HepG2 (cell line): Measurements from ENCODE around the gene KRI1. TPM values are rescaled to one million over a fixed set of nuclear protein-coding genes. Genes with fewer than 3 reads are reported as not detected.

Source experiments
- ARNT ChIP-seq: fragments of 450-650 bp; IDR thresholded peaks from 2 replicates; pipeline ENCODE4 v1.6.1; 2017
- ASH2L ChIP-seq: fragments of 300-600, 200-600 bp; sonication (generic); IDR thresholded peaks from 2 replicates; pipeline ENCODE4 v1.7.0; 2017; ENCODE audit warnings: low read depth, mild to moderate bottlenecking, moderate library complexity, mixed read lengths, low read length; ENCODE audit not compliant: insufficient read length
- ATF3 ChIP-seq: sonication (generic); formaldehyde crosslinking; IDR thresholded peaks from 2 replicates; pipeline ENCODE4 v1.4.0; 2020; ENCODE audit warnings: missing genetic modification reagents
- CHD2 ChIP-seq: IDR thresholded peaks from 2 replicates; pipeline ENCODE4 v1.6.1; 2011; ENCODE audit warnings: low read depth, low read length, improper control_type of control experiment
- EHMT2 ChIP-seq: fragments of 200-600 bp; sonication (generic); IDR thresholded peaks from 2 replicates; pipeline ENCODE4 v1.7.0; 2017; ENCODE audit warnings: antibody characterized with exemption, low read depth, low read length, borderline replicate concordance
- HNRNPK ChIP-seq: fragments of 200-400 bp; formaldehyde crosslinking; IDR thresholded peaks from 2 replicates; pipeline ENCODE4 v1.6.1; 2018; ENCODE audit warnings: low read length, low read depth, moderate library complexity, mild to moderate bottlenecking; ENCODE audit not compliant: poor library complexity, severe bottlenecking
- HOXA9 ChIP-seq: sonication (generic); formaldehyde crosslinking; IDR thresholded peaks from 2 replicates; pipeline ENCODE4 v1.8.1; 2022; ENCODE audit warnings: missing genetic modification reagents, mild to moderate bottlenecking, moderate library complexity, borderline replicate concordance
- MIXL1 ChIP-seq: IDR thresholded peaks from 2 replicates; pipeline ENCODE4 v1.6.1; 2016
- NFIC ChIP-seq: IDR thresholded peaks from 2 replicates; pipeline ENCODE4 v1.6.1; 2012; ENCODE audit warnings: mild to moderate bottlenecking, low read length, inconsistent platforms
- NFKBIZ ChIP-seq: IDR thresholded peaks from 2 replicates; pipeline ENCODE4 v1.6.1; 2018; ENCODE audit warnings: missing genetic modification reagents, missing compliant biosample characterization
- PAF1 ChIP-seq: IDR thresholded peaks from 2 replicates; pipeline ENCODE4 v1.6.1; 2016; ENCODE audit warnings: missing genetic modification reagents, missing compliant biosample characterization
- SNAPC2 ChIP-seq: sonication (generic); formaldehyde crosslinking; IDR thresholded peaks from 2 replicates; pipeline ENCODE4 v1.8.1; 2022; ENCODE audit warnings: mild to moderate bottlenecking, missing genetic modification reagents
- ZFAT ChIP-seq: sonication (generic); formaldehyde crosslinking; conservative IDR thresholded peaks from 2 replicates; pipeline ENCODE4 v1.8.1; 2023; ENCODE audit warnings: missing genetic modification reagents, inconsistent platforms
- ZNF251 ChIP-seq: sonication (generic); formaldehyde crosslinking; IDR thresholded peaks from 2 replicates; pipeline ENCODE4 v1.9.0; 2021; ENCODE audit warnings: mild to moderate bottlenecking, missing genetic modification reagents
- ZNF256 ChIP-seq: sonication (generic); formaldehyde crosslinking; conservative IDR thresholded peaks from 2 replicates; pipeline ENCODE4 v1.4.0; 2020; ENCODE audit warnings: missing genetic modification reagents
- ZNF264 ChIP-seq: sonication (generic); formaldehyde crosslinking; IDR thresholded peaks from 2 replicates; pipeline ENCODE4 v1.4.0; 2020; ENCODE audit warnings: missing genetic modification reagents
- ZNF3 ChIP-seq: IDR thresholded peaks from 2 replicates; pipeline ENCODE4 v1.7.0; 2017; ENCODE audit warnings: inconsistent platforms
- ZNF30 ChIP-seq: sonication (generic); formaldehyde crosslinking; IDR thresholded peaks from 2 replicates; pipeline ENCODE4 v1.5.0; 2020; ENCODE audit warnings: mild to moderate bottlenecking, missing genetic modification reagents
- ZNF337 ChIP-seq: sonication (generic); formaldehyde crosslinking; IDR thresholded peaks from 2 replicates; pipeline ENCODE4 v1.5.1; 2020; ENCODE audit warnings: missing genetic modification reagents, low read depth, mild to moderate bottlenecking, borderline replicate concordance
- ZNF33B ChIP-seq: sonication (generic); formaldehyde crosslinking; IDR thresholded peaks from 2 replicates; pipeline ENCODE4 v1.5.1; 2020; ENCODE audit warnings: mild to moderate bottlenecking, missing genetic modification reagents
- ZNF598 ChIP-seq: sonication (generic); formaldehyde crosslinking; IDR thresholded peaks from 2 replicates; pipeline ENCODE4 v1.5.1; 2020; ENCODE audit warnings: mild to moderate bottlenecking, missing genetic modification reagents, borderline replicate concordance
- ZNF629 ChIP-seq: sonication (generic); formaldehyde crosslinking; conservative IDR thresholded peaks from 2 replicates; pipeline ENCODE4 v1.5.0; 2020; ENCODE audit warnings: missing genetic modification reagents
- ZNF766 ChIP-seq: sonication (generic); formaldehyde crosslinking; IDR thresholded peaks from 2 replicates; pipeline ENCODE4 v1.5.0; 2020; ENCODE audit warnings: missing genetic modification reagents, borderline replicate concordance
- ZSCAN5A ChIP-seq: sonication (generic); formaldehyde crosslinking; IDR thresholded peaks from 2 replicates; pipeline ENCODE4 v1.8.0; 2022; ENCODE audit warnings: mild to moderate bottlenecking, missing genetic modification reagents, borderline replicate concordance
- polyA plus RNA-seq, 8 experiments: library from polyadenylated mRNA; depleted of rRNA in 3 of 8; stranded (reverse) in 7 of 8; unstranded in 1 of 8; fragments of >200 nt; fragmentation: Illumina TruSeq in 4 of 8; extraction: Trizol in 4 of 8; gene quantifications; 2 replicates each; pipeline versions ENCODE4 v1.2.1 to v1.2.3, GENCODE V29; 2011 to 2016; ENCODE audit warnings: low read depth in 4 of 8, missing spikeins in 1 of 8, mixed read lengths in 1 of 8; ENCODE audit not compliant: insufficient read depth in 1 of 8
- total RNA-seq, 5 experiments: library from RNA; depleted of rRNA; stranded (reverse); fragments of >200 nt; fragmentation: Illumina TruSeq; extraction: Trizol; gene quantifications; 2 replicates each; pipeline ENCODE4 v1.2.3, GENCODE V29; 2016; ENCODE audit warnings: low read depth in 1 of 5
- TF ChIP-seq, protein P1 (sequence below): sonication (generic); formaldehyde crosslinking; IDR thresholded peaks from 2 replicates; pipeline ENCODE4 v1.4.0; 2020; ENCODE audit warnings: missing genetic modification reagents
- TF ChIP-seq, protein P2 (sequence below): sonication (generic); formaldehyde crosslinking; IDR thresholded peaks from 2 replicates; pipeline ENCODE4 v1.9.0; 2021; ENCODE audit warnings: missing genetic modification reagents, borderline replicate concordance

Gene KRI1
- total and polyA plus RNA-seq, 2 of the 13 experiments (the other 11 are each of a cell fraction or from before 2014, with no cell fraction given), result 9.1 to 11.7 TPM

GRCh38 chr19:10568826-10569651, 3.2 kb upstream of the KRI1 start, which contains the start of gene CDKN2D (continued):
- TF ChIP-seq ZNF766 (peak; percentile 38; the same call in 1 of the 2 replicates), ZNF30 (CRISPR knock-in tag) (no peak), ATF3 (CRISPR knock-in tag) (no peak), ZFAT (CRISPR knock-in tag) (no peak), ASH2L (peak; percentile 54), ZNF251 (CRISPR knock-in tag) (no peak), ARNT (no peak), ZNF598 (CRISPR knock-in tag) (no peak), ZNF337 (CRISPR knock-in tag) (no peak), CHD2 (peak; percentile 82), ZNF33B (no peak), ZSCAN5A (peak; percentile 96; the same call in 1 of the 2 replicates), NFIC (no peak), NFKBIZ (no peak), HOXA9 (CRISPR knock-in tag) (peak; percentile 79), EHMT2 (no peak), SNAPC2 (peak; percentile 86; the same call in 1 of the 2 replicates), ZNF629 (no peak), HNRNPK (peak; percentile 44), ZNF256 (CRISPR knock-in tag) (no peak), MIXL1 (0 out of 2 replicates have a peak, but pooled peaks have one; percentile 29), ZNF3 (CRISPR knock-in tag) (no peak), ZNF264 (CRISPR knock-in tag) (no peak), PAF1 (no peak)
- TF ChIP-seq, protein P1, sequence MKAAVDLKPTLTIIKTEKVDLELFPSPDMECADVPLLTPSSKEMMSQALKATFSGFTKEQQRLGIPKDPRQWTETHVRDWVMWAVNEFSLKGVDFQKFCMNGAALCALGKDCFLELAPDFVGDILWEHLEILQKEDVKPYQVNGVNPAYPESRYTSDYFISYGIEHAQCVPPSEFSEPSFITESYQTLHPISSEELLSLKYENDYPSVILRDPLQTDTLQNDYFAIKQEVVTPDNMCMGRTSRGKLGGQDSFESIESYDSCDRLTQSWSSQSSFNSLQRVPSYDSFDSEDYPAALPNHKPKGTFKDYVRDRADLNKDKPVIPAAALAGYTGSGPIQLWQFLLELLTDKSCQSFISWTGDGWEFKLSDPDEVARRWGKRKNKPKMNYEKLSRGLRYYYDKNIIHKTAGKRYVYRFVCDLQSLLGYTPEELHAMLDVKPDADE (CRISPR knock-in tag), result no peak
- TF ChIP-seq, protein P2, sequence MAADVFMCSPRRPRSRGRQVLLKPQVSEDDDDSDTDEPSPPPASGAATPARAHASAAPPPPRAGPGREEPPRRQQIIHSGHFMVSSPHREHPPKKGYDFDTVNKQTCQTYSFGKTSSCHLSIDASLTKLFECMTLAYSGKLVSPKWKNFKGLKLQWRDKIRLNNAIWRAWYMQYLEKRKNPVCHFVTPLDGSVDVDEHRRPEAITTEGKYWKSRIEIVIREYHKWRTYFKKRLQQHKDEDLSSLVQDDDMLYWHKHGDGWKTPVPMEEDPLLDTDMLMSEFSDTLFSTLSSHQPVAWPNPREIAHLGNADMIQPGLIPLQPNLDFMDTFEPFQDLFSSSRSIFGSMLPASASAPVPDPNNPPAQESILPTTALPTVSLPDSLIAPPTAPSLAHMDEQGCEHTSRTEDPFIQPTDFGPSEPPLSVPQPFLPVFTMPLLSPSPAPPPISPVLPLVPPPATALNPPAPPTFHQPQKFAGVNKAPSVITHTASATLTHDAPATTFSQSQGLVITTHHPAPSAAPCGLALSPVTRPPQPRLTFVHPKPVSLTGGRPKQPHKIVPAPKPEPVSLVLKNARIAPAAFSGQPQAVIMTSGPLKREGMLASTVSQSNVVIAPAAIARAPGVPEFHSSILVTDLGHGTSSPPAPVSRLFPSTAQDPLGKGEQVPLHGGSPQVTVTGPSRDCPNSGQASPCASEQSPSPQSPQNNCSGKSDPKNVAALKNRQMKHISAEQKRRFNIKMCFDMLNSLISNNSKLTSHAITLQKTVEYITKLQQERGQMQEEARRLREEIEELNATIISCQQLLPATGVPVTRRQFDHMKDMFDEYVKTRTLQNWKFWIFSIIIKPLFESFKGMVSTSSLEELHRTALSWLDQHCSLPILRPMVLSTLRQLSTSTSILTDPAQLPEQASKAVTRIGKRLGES (CRISPR knock-in tag), result no peak
